PC-3 (cell line): ENCODE data around the gene UBE2D2. TPM values are rescaled to one million over a fixed set of nuclear protein-coding genes. Genes with fewer than 3 reads are reported as not detected.
A peak's percentile ranks its signal among the peaks of the same experiment; 100 is the strongest.
"Not testable (repeated sequence)": the region's sequence is repeated elsewhere in the genome, so short reads cannot be mapped to it uniquely, and the experiment has no call there.

Experiments
- ATAC-seq: fragments of 200-7000 bp; cut with Tn5 transposase; 2 replicates; pipeline ENCODE4 v1.9.1; 2020; ENCODE audit warnings: mild to moderate bottlenecking, moderate library complexity
- BruUV-seq: library from RNA; stranded (reverse); fragments of 400-500 nt; replicated peaks from 2 replicates; lab custom pipeline; 2021; lab: Mats Ljungman, UMichigan
- CTCF ChIA-PET: fragments of 300-600 bp; sonication (Branson Sonifier 250); formaldehyde crosslinking; loops from one replicate; lab custom pipeline; 2022; ENCODE audit warnings: antibody characterized with exemption; lab: Charles Lee
- POLR2A ChIA-PET: fragments of 300-600 bp; sonication (Branson Sonifier 250); formaldehyde crosslinking; loops from one replicate; lab custom pipeline; 2022; ENCODE audit warnings: antibody characterized with exemption; ENCODE audit not compliant: unreplicated experiment; lab: Charles Lee
- DNase-seq: peaks from one replicate; pipeline ENCODE4 v3.0.0-alpha.2; 2015
- H2AFZ ChIP-seq: fragments of 300-600 bp; sonication (generic); 2 replicates; pipeline ENCODE4 v1.6.0; 2016; ENCODE audit warnings: antibody characterized with exemption, low read length
- H3F3A ChIP-seq: fragments of 300-600 bp; sonication (generic); one replicate; pipeline ENCODE4 v1.6.0; 2017; ENCODE audit warnings: antibody characterized with exemption, low read length, control low read depth, mild to moderate bottlenecking; ENCODE audit not compliant: unreplicated experiment
- H3K27ac ChIP-seq: fragments of 300-600 bp; sonication (generic); 2 replicates; pipeline ENCODE4 v1.5.1; 2016; ENCODE audit warnings: mild to moderate bottlenecking, low read length
- H3K27me3 ChIP-seq: fragments of 300-600 bp; sonication (generic); 2 replicates; pipeline ENCODE4 v1.6.1; 2016; ENCODE audit warnings: low read length, mixed read lengths
- H3K36me3 ChIP-seq: fragments of 300-600 bp; sonication (generic); 2 replicates; pipeline ENCODE4 v1.6.1; 2016; ENCODE audit warnings: low read depth, mixed run types, low read length, mixed read lengths
- H3K4me1 ChIP-seq: fragments of 300-600 bp; sonication (generic); 2 replicates; pipeline ENCODE4 v1.5.1; 2016; ENCODE audit warnings: low read length; ENCODE audit not compliant: insufficient read depth
- H3K4me2 ChIP-seq: fragments of 300-600 bp; sonication (generic); 2 replicates; pipeline ENCODE4 v1.6.0; 2016; ENCODE audit warnings: low read length
- H3K4me3 ChIP-seq: fragments of 300-600 bp; sonication (generic); 2 replicates; pipeline ENCODE4 v1.5.1; 2016; ENCODE audit warnings: mild to moderate bottlenecking, low read length, mixed read lengths
- H3K79me2 ChIP-seq: fragments of 300-600 bp; sonication (generic); 2 replicates; pipeline ENCODE4 v1.6.1; 2017; ENCODE audit warnings: low read length, mixed read lengths
- H3K9ac ChIP-seq: fragments of 300-600 bp; sonication (generic); 2 replicates; pipeline ENCODE4 v1.6.0; 2016; ENCODE audit warnings: mild to moderate bottlenecking, low read length
- H3K9me2 ChIP-seq: fragments of 300-600 bp; sonication (generic); replicated peaks from 2 replicates; pipeline ENCODE4 v1.6.1; 2016; ENCODE audit warnings: mixed run types, low read length, mixed read lengths
- H3K9me3 ChIP-seq: fragments of 300-600 bp; sonication (generic); 2 replicates; pipeline ENCODE4 v1.6.1; 2016; ENCODE audit warnings: low read length, mixed read lengths
- H4K20me1 ChIP-seq: fragments of 300-600 bp; sonication (generic); 2 replicates; pipeline ENCODE4 v1.6.1; 2016; ENCODE audit warnings: low read length, mixed read lengths
- EZH2 ChIP-seq: fragments of 300-600 bp; sonication (generic); IDR thresholded peaks from one replicate; pipeline ENCODE4 v1.6.1; 2017; ENCODE audit warnings: antibody characterized with exemption, mild to moderate bottlenecking, low read length; ENCODE audit not compliant: unreplicated experiment
- EZH2phosphoT487 ChIP-seq: fragments of 300-600 bp; sonication (generic); IDR thresholded peaks from 2 replicates; pipeline ENCODE4 v1.6.1; 2018; ENCODE audit warnings: mild to moderate bottlenecking, antibody characterized with exemption, low read length, borderline replicate concordance
- intact Hi-C: fragments of 100-400 bp; cut with micrococcal nuclease; formaldehyde crosslinking; loops from 2 replicates; pipeline ENCODE4 v1.9.0; 2023
- total RNA-seq: library from RNA; depleted of rRNA; stranded (reverse); fragments of >200 nt; gene quantifications from 2 replicates; pipeline ENCODE4 v1.2.3, GENCODE V29; 2014
- TF ChIP-seq, protein P1 (sequence below): fragments of 300-600 bp; sonication (generic); conservative IDR thresholded peaks from 2 replicates; pipeline ENCODE4 v1.5.1; 2017; ENCODE audit warnings: antibody characterized with exemption, low read depth, mild to moderate bottlenecking, low read length

Gene UBE2D2
- total RNA-seq, 1 experiment from 2014 or later: 98.7 TPM

DNA sequence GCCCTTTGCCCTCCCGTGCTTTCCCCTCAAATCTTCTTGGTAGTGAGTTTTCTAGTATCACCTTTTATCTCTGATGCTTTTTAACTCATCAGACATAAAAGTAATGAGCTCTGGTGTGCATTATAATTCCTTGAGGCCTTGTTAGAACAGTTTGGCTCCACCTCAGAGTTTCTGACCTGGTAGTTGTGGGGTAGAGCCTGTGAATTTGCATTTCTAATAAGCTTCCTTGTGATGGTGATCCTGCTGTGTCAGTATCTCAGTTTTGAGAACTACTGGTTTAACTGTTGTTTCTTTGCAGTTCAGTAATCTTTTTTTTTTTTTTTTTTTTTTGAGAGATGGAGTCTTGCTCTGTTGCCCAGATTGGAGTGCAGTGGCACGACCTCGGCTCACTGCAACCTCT lies 31.1 kb downstream of the UBE2D2 start:
- H3K27ac ChIP-seq: no peak overlapping the region
- H3K79me2 ChIP-seq: peaks cover 95% of the 10 kb centered on the region
- no peaks in the 10 kb centered on the region for H3K27me3 ChIP-seq
- H3K4me3 ChIP-seq: no peak overlapping the region
- H3K4me1 ChIP-seq: peaks cover 11% of the 10 kb centered on the region
- H2AFZ ChIP-seq: no peak overlapping the region
- ChIA-PET POLR2A (interaction anchor here (0.7 kb wide), 1 partner anchor 17 kb away, joined by 17 read pairs; no protein-coding TSS in a partner anchor), CTCF (no interaction called here)
- intact Hi-C loops: no loop called here
- no peak overlapping the region for H3K9ac ChIP-seq
- no peaks in the 10 kb centered on the region for H3K36me3 ChIP-seq
- peaks cover 4% of the 10 kb centered on the region for H3F3A ChIP-seq
- 0 out of 2 replicates have a peak, but pooled peaks cover 6% of the 10 kb centered on the region for H4K20me1 ChIP-seq
- no TSS peak for BruUV-seq
- DNase-seq (no peak), ATAC-seq (no peak)
- H3K4me2 ChIP-seq: no peak overlapping the region
- H3K9me3 ChIP-seq: no peaks in the 10 kb centered on the region
- H3K9me2 ChIP-seq: no peaks in the 10 kb centered on the region
- TF ChIP-seq EZH2 (no peak), EZH2phosphoT487 (no peak)
- TF ChIP-seq, protein P1, sequence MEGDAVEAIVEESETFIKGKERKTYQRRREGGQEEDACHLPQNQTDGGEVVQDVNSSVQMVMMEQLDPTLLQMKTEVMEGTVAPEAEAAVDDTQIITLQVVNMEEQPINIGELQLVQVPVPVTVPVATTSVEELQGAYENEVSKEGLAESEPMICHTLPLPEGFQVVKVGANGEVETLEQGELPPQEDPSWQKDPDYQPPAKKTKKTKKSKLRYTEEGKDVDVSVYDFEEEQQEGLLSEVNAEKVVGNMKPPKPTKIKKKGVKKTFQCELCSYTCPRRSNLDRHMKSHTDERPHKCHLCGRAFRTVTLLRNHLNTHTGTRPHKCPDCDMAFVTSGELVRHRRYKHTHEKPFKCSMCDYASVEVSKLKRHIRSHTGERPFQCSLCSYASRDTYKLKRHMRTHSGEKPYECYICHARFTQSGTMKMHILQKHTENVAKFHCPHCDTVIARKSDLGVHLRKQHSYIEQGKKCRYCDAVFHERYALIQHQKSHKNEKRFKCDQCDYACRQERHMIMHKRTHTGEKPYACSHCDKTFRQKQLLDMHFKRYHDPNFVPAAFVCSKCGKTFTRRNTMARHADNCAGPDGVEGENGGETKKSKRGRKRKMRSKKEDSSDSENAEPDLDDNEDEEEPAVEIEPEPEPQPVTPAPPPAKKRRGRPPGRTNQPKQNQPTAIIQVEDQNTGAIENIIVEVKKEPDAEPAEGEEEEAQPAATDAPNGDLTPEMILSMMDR: no peak

DNA sequence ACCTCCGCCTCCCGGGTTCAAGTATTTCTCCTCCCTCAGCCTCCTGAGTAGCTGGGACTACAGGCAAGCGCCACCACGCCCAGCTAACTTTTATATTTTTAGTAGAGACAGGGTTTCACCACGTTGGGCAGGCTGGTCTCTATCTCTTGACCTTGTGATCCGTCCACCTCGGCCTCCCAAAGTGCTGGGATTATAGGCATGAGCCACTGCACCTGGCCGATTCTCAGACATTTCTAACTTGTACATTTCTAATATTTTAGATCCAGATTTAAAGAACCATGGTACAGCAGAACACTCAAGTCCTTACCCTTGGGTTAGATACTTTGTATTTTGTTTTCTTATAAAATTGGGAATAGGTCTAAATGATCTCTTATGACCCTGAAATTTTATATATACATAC lies 31.9 kb downstream of the UBE2D2 start:
- H3K9ac ChIP-seq, H3K9me2 ChIP-seq, H3K9me3 ChIP-seq, H3K27ac ChIP-seq, H3K36me3 ChIP-seq, H3K27me3 ChIP-seq, BruUV-seq, H2AFZ ChIP-seq, DNase-seq, intact Hi-C loops, H4K20me1 ChIP-seq, H3K4me3 ChIP-seq, H3F3A ChIP-seq, H3K4me2 ChIP-seq, ATAC-seq: not testable (repeated sequence)
- ChIA-PET CTCF (interaction anchor here (0.6 kb wide), 1 partner anchor 78 kb away, joined by 3 read pairs; no protein-coding TSS in a partner anchor), POLR2A (interaction anchor here (0.7 kb wide), 1 partner anchor 18 kb away, joined by 17 read pairs; no protein-coding TSS in a partner anchor)
- Histone ChIP-seq H3K4me1 (peaks cover 11% of the 10 kb centered on the region), H3K79me2 (peaks cover 96% of the 10 kb centered on the region)

DNA sequence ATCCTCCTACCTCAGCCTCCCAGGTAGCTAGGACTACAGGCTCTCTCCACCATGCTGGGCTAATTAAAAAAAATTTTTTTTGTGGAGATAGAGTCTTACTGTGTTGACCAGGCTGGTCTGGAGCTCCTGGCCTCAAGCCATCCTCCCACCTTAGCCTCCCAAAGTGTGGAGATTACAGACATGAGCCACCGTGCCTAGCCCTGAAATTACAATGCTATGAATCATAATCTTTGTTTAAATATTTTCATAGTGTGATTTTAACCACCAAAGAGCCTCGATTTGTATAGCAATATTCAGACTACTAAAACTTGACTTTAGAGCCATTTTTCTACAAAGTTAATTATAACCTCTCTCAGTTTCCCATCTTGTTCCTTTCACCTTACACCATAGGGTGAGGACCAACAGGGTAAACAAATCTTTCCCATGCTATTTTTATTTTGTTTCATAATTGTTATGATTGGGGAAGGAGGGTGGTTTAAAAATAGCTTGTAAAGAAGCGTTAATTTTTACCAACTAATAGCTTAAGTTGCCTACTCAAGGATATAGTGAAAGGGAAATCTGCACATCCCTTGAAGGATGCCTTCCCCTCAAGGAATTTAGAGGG lies 32.7 kb downstream of the UBE2D2 start:
- no TSS peak for BruUV-seq
- peak overlapping the region; percentile 34; the same call in 1 of the 2 replicates for H3K27ac ChIP-seq
- ATAC-seq (peak; percentile 90), DNase-seq (peak; percentile 85)
- H3K9ac ChIP-seq: no peak overlapping the region
- ChIA-PET CTCF (no interaction called here), POLR2A (interaction anchor here (0.6 to 0.7 kb wide), 2 partner anchors 19 to 37 kb away, joined by 4 to 5 read pairs; no protein-coding TSS in a partner anchor)
- TF ChIP-seq, protein P1: no peak
- TF ChIP-seq EZH2: no peak
- TF ChIP-seq EZH2phosphoT487: no peak
- H3K4me2 ChIP-seq: peak overlapping the region; percentile 75
- H4K20me1 ChIP-seq: 0 out of 2 replicates have a peak, but pooled peaks cover 8% of the 10 kb centered on the region
- H3K79me2 ChIP-seq: peaks cover 96% of the 10 kb centered on the region
- H3K36me3 ChIP-seq: no peaks in the 10 kb centered on the region
- H3F3A ChIP-seq: peaks cover 4% of the 10 kb centered on the region
- H2AFZ ChIP-seq: no peak overlapping the region
- H3K27me3 ChIP-seq: no peaks in the 10 kb centered on the region
- no peaks in the 10 kb centered on the region for H3K9me3 ChIP-seq
- no peaks in the 10 kb centered on the region for H3K9me2 ChIP-seq
- peaks cover 11% of the 10 kb centered on the region for H3K4me1 ChIP-seq
- H3K4me3 ChIP-seq: peak overlapping the region; percentile 22; the same call in 1 of the 2 replicates
- intact Hi-C loops: no loop called here
